Peyer's patch (tissue), 4 donors: ENCODE measurements around the gene GH2.

Experiments used
- CTCF ChIP-seq, 6 experiments: fragments of 450-650 bp in 4 of 6; fragments of 200-600 bp in 2 of 6; sonication (generic) in 1 of 6; IDR thresholded peaks; one replicate each; pipeline ENCODE4 v1.5.1; 2017 to 2019; ENCODE audit warnings: antibody characterized with exemption in 6 of 6, mild to moderate bottlenecking in 3 of 6, moderate library complexity in 1 of 6
- POLR2A ChIP-seq, 2 donors: fragments of 450-650 bp; IDR thresholded peaks; one replicate each; pipeline ENCODE4 v1.5.1; 2017; ENCODE audit warnings: antibody characterized with exemption in 2 of 2, mild to moderate bottlenecking in 2 of 2, moderate library complexity in 2 of 2

- no peak for TF ChIP-seq CTCF (IDR thresholded peaks at IDR 0.05)
- no peak for TF ChIP-seq POLR2A (IDR thresholded peaks at IDR 0.05)
Measured at GRCh38 chr17:63927464-63928171, 45.9 kb upstream of the GH2 start.
